Upper lobe of right lung (tissue), 1 donor: Measurements from ENCODE around the gene SLAMF1. TPM values are rescaled to one million over a fixed set of nuclear protein-coding genes. Genes with fewer than 3 reads are reported as not detected.
"Not testable (repeated sequence)": the region's sequence is repeated elsewhere in the genome, so short reads cannot be mapped to it uniquely, and the experiment has no call there.

Experiments
- ATAC-seq: fragments of 200-7000 bp; cut with Tn5 transposase; one replicate; pipeline ENCODE4 v1.9.1; 2020; ENCODE audit warnings: mild to moderate bottlenecking, moderate library complexity
- DNase-seq: peaks from one replicate; pipeline ENCODE4 v3.0.0-alpha.2; 2020
- H3K27ac ChIP-seq: fragments of 200-600 bp; one replicate; pipeline ENCODE4 v1.8.0; 2022
- H3K27me3 ChIP-seq: fragments of 200-600 bp; one replicate; pipeline ENCODE4 v1.8.0; 2022; ENCODE audit warnings: mild to moderate bottlenecking
- H3K36me3 ChIP-seq: fragments of 200-600 bp; one replicate; pipeline ENCODE4 v1.8.0; 2022
- H3K4me1 ChIP-seq: fragments of 200-600 bp; one replicate; pipeline ENCODE4 v1.8.0; 2022
- H3K4me3 ChIP-seq: fragments of 200-600 bp; one replicate; pipeline ENCODE4 v1.8.0; 2022; ENCODE audit warnings: mild to moderate bottlenecking
- H3K9me3 ChIP-seq: fragments of 200-600 bp; one replicate; pipeline ENCODE4 v1.8.0; 2022
- intact Hi-C: fragments of 100-400 bp; cut with DNase I; formaldehyde crosslinking; loops from one replicate; pipeline ENCODE4 v1.11.0; 2022
- total RNA-seq: library from RNA; stranded (reverse); fragmentation: NEBNext Ultra II Directional; extraction: Animal tissue kit (Norgen Biotek cat#: 25700); gene quantifications from one replicate; pipeline ENCODE4 v1.2.1, GENCODE V29; 2021
- TF ChIP-seq, protein P1 (sequence below): fragments of 200-600 bp; IDR thresholded peaks from one replicate; pipeline ENCODE4 v1.8.0; 2022; ENCODE audit warnings: antibody characterized with exemption
- donor health status: DM: no; HTN: yes; CAD: no; lungs with severe emphysema.

SLAMF1 gene
- total RNA-seq, 1 donor from 2014 or later = 1.6 TPM

DNA sequence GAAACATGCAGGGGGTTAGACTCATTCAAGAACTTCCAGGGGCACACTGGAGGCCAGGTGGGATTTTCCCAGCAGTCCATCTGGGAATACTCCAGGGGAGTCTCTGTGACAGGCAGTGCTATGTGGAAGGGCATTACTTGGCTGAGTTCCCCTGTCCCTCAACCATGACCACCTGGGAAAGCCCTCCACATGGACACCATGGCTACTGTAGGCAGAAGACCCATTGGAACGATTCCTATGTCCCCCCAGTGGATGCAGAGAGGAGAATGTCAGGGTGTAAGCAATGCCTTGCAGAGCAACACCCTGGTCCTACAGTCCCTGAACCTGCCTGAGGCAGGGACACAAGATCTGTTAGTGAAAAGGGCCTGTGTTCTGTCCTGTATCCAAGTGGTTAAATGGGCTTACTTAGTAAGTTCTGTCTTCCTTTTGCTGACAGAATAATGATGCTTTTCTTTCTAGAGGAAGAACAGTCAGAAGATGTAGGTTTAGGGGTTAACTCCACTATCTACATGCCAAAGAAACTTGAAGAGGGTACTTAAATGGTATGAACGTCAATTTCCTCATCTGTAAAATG lies 13.4 kb downstream of the SLAMF1 start:
- no peak for DNase-seq
- intact Hi-C loops = no loop called here
- Histone ChIP-seq H3K9me3 (no peaks in the 10 kb centered on the region), H3K36me3 (no peaks in the 10 kb centered on the region), H3K4me3 (peak overlapping the region; percentile 2), H3K27ac (no peak overlapping the region), H3K4me1 (peaks cover 12% of the 10 kb centered on the region), H3K27me3 (no peaks in the 10 kb centered on the region)
- TF ChIP-seq, protein P1, sequence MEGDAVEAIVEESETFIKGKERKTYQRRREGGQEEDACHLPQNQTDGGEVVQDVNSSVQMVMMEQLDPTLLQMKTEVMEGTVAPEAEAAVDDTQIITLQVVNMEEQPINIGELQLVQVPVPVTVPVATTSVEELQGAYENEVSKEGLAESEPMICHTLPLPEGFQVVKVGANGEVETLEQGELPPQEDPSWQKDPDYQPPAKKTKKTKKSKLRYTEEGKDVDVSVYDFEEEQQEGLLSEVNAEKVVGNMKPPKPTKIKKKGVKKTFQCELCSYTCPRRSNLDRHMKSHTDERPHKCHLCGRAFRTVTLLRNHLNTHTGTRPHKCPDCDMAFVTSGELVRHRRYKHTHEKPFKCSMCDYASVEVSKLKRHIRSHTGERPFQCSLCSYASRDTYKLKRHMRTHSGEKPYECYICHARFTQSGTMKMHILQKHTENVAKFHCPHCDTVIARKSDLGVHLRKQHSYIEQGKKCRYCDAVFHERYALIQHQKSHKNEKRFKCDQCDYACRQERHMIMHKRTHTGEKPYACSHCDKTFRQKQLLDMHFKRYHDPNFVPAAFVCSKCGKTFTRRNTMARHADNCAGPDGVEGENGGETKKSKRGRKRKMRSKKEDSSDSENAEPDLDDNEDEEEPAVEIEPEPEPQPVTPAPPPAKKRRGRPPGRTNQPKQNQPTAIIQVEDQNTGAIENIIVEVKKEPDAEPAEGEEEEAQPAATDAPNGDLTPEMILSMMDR = no peak
- no peak for ATAC-seq

DNA sequence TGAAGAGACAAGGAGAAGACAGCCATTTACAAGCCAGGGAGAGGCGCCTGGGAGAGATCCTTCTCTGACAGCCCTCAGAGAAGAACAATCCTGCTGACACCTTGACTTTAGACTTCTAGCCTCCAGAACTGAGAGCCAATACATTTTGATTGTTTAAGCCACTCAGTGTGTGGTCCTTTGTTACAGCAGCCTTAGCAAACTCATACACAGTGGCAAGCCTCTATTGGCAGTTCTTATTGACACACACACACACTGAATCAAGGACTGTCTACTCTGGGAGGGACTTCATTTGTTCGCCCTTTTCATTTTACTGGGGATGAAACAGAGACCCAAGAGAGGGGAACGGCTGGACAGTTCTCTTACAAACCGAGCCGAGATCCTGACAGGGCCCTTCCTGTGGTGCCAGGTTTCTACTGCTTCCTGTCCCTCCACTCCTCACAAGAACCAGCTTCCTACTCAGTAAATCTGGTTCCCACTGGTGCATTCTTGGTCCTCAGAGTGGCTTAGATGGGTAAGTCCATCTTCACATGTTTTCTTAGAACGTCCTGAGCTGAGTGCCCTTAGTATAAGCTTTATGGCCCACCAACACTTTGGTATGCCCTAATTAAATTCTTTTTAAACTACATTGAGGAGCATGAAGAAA lies 14.7 kb downstream of the SLAMF1 start:
- intact Hi-C loops = no loop called here
- Histone ChIP-seq H3K9me3 (no peaks in the 10 kb centered on the region), H3K4me1 (peaks cover 12% of the 10 kb centered on the region), H3K36me3 (no peaks in the 10 kb centered on the region), H3K27me3 (no peaks in the 10 kb centered on the region), H3K27ac (no peak overlapping the region), H3K4me3 (no peak overlapping the region)
- TF ChIP-seq, protein P1 = no peak
- no peak for DNase-seq
- no peak for ATAC-seq

DNA sequence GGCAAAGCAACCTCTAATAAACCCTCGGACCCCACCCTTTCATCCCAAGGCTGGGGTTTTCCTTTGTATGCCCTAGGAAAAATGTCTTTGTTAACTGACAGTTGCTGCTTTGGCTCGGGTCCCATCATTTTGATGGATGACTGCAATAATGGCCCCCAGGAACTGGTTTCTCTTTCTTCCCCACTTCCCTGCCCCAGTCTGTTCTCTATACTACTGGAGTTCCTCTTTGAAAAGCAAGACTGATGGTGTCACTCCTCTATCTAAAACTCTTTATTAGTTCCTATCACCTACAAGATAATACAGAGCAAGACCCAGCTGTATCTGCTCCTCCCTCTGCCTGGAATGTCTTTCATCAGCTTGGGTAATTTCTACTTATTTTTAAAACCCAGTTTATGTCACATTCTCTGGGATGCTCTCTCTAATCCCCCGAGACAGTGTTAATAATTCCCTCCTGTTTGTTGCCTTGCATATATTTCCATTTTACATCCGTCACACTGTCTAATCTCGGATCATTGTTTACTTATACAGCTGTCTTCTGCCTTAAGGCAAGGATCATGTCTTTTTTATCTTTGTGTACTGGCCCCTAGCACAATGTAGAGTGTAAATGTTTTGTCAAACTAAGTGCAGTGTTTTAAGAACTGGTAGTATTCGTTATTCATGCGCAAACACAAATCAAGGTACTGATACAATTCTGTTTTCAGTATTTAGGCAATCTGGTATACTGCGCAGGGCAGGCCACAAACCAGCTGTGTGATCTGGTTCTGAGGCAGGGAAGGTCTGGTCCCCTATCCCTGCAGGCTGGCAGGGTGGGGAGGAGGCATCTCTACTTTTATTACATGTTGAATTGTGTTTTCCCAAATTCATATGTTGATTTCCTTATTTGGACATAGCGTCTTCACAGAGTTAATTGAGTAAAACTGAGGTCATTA lies 16.1 kb downstream of the SLAMF1 start:
- peak; percentile 40 for ATAC-seq
- TF ChIP-seq, protein P1 = no peak
- no peak for DNase-seq
- Histone ChIP-seq H3K9me3 (no peaks in the 10 kb centered on the region), H3K27me3 (no peaks in the 10 kb centered on the region), H3K4me1 (peaks cover 12% of the 10 kb centered on the region), H3K27ac (no peak overlapping the region), H3K4me3 (no peak overlapping the region), H3K36me3 (no peaks in the 10 kb centered on the region)
- intact Hi-C loops = no loop called here

DNA sequence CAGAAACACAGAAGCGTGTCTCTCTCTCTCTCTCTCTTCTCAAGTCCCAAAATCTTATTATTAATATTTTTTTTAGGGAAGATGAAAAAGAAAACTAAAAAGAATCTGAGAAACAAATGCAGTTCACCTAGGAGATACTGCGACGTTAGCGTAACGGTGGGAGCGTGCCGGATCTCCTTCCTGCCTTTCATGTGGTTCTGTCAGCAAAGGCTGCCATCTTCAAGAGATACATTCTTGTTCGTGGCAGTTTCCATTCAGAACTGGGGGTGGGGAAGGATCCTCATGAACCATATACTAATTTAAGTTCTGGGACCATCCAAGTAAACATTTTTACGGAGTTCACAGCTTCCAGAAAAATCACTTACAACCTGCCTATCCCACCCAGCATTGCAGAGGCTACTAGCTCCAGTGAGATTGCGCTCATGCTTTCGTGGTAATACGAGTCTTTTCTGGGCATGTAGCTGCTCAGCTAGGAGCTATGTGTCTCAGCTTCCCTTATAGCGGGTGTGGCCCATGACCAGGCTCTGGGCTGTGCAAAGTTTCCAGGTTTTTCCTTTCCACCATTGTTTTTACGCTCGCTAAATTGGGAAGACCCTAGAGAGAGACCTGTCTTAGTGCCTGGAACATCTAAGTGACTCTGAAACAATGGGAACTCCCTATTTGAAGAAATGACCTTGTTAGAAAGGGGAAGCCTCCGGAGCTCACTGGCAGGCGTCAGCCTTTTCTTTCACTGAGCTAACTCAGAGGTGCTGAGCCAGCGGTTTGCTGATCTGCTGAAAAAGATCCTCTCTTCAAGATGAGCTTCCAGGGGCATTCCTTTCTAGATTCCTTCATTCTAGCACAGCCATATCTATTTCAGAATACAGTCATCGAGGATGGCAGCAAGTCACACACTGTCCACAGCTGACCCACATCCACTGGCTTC lies 17.3 kb downstream of the SLAMF1 start:
- H3K9me3 ChIP-seq = no peaks in the 10 kb centered on the region
- DNase-seq = no peak
- peaks cover 12% of the 10 kb centered on the region for H3K4me1 ChIP-seq
- no peaks in the 10 kb centered on the region for H3K27me3 ChIP-seq
- TF ChIP-seq, protein P1 = no peak
- peak; percentile 73 for ATAC-seq
- intact Hi-C loops = no loop called here
- no peak overlapping the region for H3K27ac ChIP-seq
- no peak overlapping the region for H3K4me3 ChIP-seq
- H3K36me3 ChIP-seq = no peaks in the 10 kb centered on the region

DNA sequence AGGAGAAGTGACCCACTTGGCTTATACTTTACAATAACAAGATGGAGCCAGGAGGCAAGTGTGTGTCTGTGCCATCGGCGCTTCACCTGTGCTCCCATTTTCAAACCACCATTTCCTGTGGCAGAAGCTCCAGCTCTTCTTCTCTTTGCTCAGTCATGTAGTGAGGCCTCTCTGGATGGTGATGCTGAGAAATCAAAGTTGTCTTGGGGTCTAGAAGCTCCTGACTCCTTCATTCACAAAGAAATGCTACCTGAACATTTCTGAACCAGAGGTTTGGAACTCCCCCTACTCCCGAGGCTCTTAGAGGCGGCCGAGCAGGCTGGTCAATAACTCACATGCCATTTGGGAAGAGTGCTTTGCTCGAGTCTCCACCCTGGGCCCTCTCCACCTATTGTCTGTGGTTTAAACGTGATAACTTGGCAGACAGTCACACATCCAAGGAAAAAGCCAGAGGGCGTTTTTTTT lies 18.0 kb downstream of the SLAMF1 start:
- ATAC-seq = no peak
- H3K4me3 ChIP-seq = no peak overlapping the region
- DNase-seq = no peak
- H3K27me3 ChIP-seq = no peaks in the 10 kb centered on the region
- H3K4me1 ChIP-seq = peaks cover 12% of the 10 kb centered on the region
- TF ChIP-seq, protein P1 = no peak
- no peaks in the 10 kb centered on the region for H3K9me3 ChIP-seq
- intact Hi-C loops = no loop called here
- H3K27ac ChIP-seq = no peak overlapping the region
- H3K36me3 ChIP-seq = no peaks in the 10 kb centered on the region

DNA sequence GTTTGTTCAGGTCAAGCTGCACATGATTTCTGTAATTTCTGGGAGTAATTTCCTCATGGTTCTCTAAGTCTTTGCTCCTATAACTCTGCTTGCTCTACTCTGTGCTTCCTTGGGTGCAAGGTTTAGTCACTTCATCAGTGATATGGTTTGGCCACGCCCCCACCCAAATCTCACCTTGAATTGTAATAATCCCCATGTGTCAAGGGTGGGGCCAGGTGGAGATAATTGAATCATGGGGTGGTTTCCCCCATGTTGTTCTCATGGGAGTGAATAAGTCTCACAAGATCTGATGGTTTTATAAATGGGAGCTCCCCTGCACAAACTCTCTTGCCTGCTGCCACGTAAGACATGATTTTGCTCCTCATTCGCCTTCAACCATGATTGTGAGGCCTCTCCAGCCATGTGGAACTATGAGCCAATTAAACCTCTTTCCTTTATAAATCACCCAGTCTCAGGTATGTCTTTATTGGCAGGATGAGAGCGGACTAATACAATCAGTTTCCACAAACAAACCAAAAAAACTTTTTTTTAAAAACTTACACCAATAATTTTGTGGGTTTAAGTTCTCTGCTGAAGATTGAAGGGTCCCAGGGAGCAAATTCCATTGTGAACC lies 19.1 kb downstream of the SLAMF1 start:
- intact Hi-C loops, H3K27me3 ChIP-seq, ATAC-seq, H3K9me3 ChIP-seq, DNase-seq, H3K4me3 ChIP-seq, H3K27ac ChIP-seq, H3K36me3 ChIP-seq: not testable (repeated sequence)
- H3K4me1 ChIP-seq = peaks cover 12% of the 10 kb centered on the region
